Hepatocyte (in vitro differentiated cells): ENCODE data around the gene GDPD5. TPM values are rescaled to one million over a fixed set of nuclear protein-coding genes. Genes with fewer than 3 reads are reported as not detected.

Experiments
- DNase-seq: peaks from one replicate; pipeline ENCODE4 v3.0.0-alpha.2; 2016; ENCODE audit warnings: low spot score
- H2AFZ ChIP-seq: fragments of 200-600 bp; sonication (generic); 2 replicates; pipeline ENCODE4 v1.6.0; 2016; ENCODE audit warnings: antibody characterized with exemption, mild to moderate bottlenecking
- H3K27ac ChIP-seq: fragments of 200-600 bp; sonication (generic); 2 replicates; pipeline ENCODE4 v1.5.1; 2016; ENCODE audit warnings: mild to moderate bottlenecking
- H3K27me3 ChIP-seq: fragments of 200-600 bp; sonication (generic); 2 replicates; pipeline ENCODE4 v1.6.1; 2016
- H3K36me3 ChIP-seq: fragments of 200-600 bp; sonication (generic); replicated peaks from 2 replicates; pipeline ENCODE4 v1.5.1; 2016; ENCODE audit warnings: low read depth; ENCODE audit not compliant: insufficient read depth
- H3K4me1 ChIP-seq: fragments of 200-600 bp; sonication (generic); 2 replicates; pipeline ENCODE4 v1.5.1; 2016; ENCODE audit warnings: mild to moderate bottlenecking, moderate library complexity; ENCODE audit not compliant: insufficient read depth
- H3K4me2 ChIP-seq: fragments of 200-600 bp; sonication (generic); 2 replicates; pipeline ENCODE4 v1.6.0; 2016
- H3K4me3 ChIP-seq: fragments of 200-600 bp; sonication (generic); 2 replicates; pipeline ENCODE4 v1.5.1; 2016; ENCODE audit warnings: mild to moderate bottlenecking
- H3K79me2 ChIP-seq: fragments of 200-600 bp; sonication (generic); 2 replicates; pipeline ENCODE4 v1.6.0; 2017; ENCODE audit warnings: mild to moderate bottlenecking
- H3K9me2 ChIP-seq: fragments of 200-600 bp; sonication (generic); replicated peaks from 2 replicates; pipeline ENCODE4 v1.6.0; 2017; ENCODE audit warnings: mild to moderate bottlenecking; ENCODE audit not compliant: insufficient read depth
- H3K9me3 ChIP-seq: fragments of 200-600 bp; sonication (generic); 2 replicates; pipeline ENCODE4 v1.5.1; 2016; ENCODE audit warnings: low read depth, mild to moderate bottlenecking
- H4K20me1 ChIP-seq: fragments of 200-600 bp; sonication (generic); 2 replicates; pipeline ENCODE4 v1.6.0; 2016; ENCODE audit warnings: mild to moderate bottlenecking; ENCODE audit not compliant: insufficient read depth, poor library complexity, severe bottlenecking
- CTCF ChIP-seq: fragments of 200-600 bp; sonication (generic); IDR thresholded peaks from 2 replicates; pipeline ENCODE4 v1.5.1; 2016; ENCODE audit warnings: antibody characterized with exemption, mild to moderate bottlenecking; ENCODE audit not compliant: poor library complexity
- EZH2 ChIP-seq: fragments of 200-600 bp; sonication (generic); IDR thresholded peaks from 2 replicates; pipeline ENCODE4 v1.6.1; 2016; ENCODE audit warnings: antibody characterized with exemption, mild to moderate bottlenecking, borderline replicate concordance
- EZH2phosphoT487 ChIP-seq: fragments of 200-600 bp; sonication (generic); IDR thresholded peaks from one replicate; pipeline ENCODE4 v1.6.1; 2018; ENCODE audit warnings: antibody characterized with exemption, mild to moderate bottlenecking, low read depth, moderate library complexity; ENCODE audit not compliant: unreplicated experiment, severe bottlenecking
- WGBS: methylation state at CpG from one replicate; pipeline ENCODE4 v1.1.6; 2016; ENCODE audit warnings: low lambda C conversion rate; ENCODE audit errors: missing lambda C conversion rate; 5-methylcytosine and 5-hydroxymethylcytosine counted together
- polyA plus RNA-seq: library from polyadenylated mRNA; unstranded; fragments of >200 nt; fragmentation: Nextera tagmentation; extraction: Ambion mirVana; gene quantifications from 2 replicates; pipeline ENCODE4 v1.2.1, GENCODE V29; 2016
- total RNA-seq: library from RNA; depleted of rRNA; stranded (reverse); fragments of >200 nt; gene quantifications from 2 replicates; pipeline ENCODE4 v1.2.3, GENCODE V29; 2014

The GDPD5 gene
- total and polyA plus RNA-seq, 2 experiments from 2014 or later, result 5.2 to 8.9 TPM

- Histone ChIP-seq H4K20me1 (no peaks in the 10 kb centered on the region), H3K36me3 (no peaks in the 10 kb centered on the region), H2AFZ (no peak overlapping the region), H3K27ac (peak overlapping the region; percentile 42), H3K27me3 (no peaks in the 10 kb centered on the region), H3K4me3 (no peak overlapping the region), H3K9me2 (no peaks in the 10 kb centered on the region), H3K79me2 (no peaks in the 10 kb centered on the region), H3K4me2 (no peak overlapping the region), H3K9me3 (no peaks in the 10 kb centered on the region), H3K4me1 (no peaks in the 10 kb centered on the region)
- DNase-seq, result no peak
- WGBS, result 67% methylated on average over 9 of the region's 9 CpGs
- no peak for TF ChIP-seq EZH2phosphoT487
- no peak for TF ChIP-seq EZH2
- TF ChIP-seq CTCF, result no peak
Observed at GRCh38 chr11:75539459-75540334, 14.0 kb upstream of the GDPD5 start.

GRCh38 chr11:75538150-75538942 lies 12.6 kb upstream of the GDPD5 start:
- no peaks in the 10 kb centered on the region for H3K4me1 ChIP-seq
- whole genome bisulfite sequencing, result 90% methylated on average over 11 of the region's 11 CpGs
- no peak overlapping the region for H3K27ac ChIP-seq
- H3K79me2 ChIP-seq, result no peaks in the 10 kb centered on the region
- H4K20me1 ChIP-seq, result no peaks in the 10 kb centered on the region
- no peaks in the 10 kb centered on the region for H3K9me2 ChIP-seq
- H3K36me3 ChIP-seq, result no peaks in the 10 kb centered on the region
- H3K4me3 ChIP-seq, result no peak overlapping the region
- H3K9me3 ChIP-seq, result no peaks in the 10 kb centered on the region
- no peak for DNase-seq
- H2AFZ ChIP-seq, result no peak overlapping the region
- H3K4me2 ChIP-seq, result no peak overlapping the region
- no peak for TF ChIP-seq CTCF
- no peak for TF ChIP-seq EZH2phosphoT487
- TF ChIP-seq EZH2, result no peak
- H3K27me3 ChIP-seq, result no peaks in the 10 kb centered on the region

- no peaks in the 10 kb centered on the region for H3K9me3 ChIP-seq
- 68% methylated on average over 5 of the region's 5 CpGs for WGBS
- H3K27me3 ChIP-seq, result no peaks in the 10 kb centered on the region
- H2AFZ ChIP-seq, result no peak overlapping the region
- H3K79me2 ChIP-seq, result no peaks in the 10 kb centered on the region
- no peak overlapping the region for H3K27ac ChIP-seq
- no peaks in the 10 kb centered on the region for H3K36me3 ChIP-seq
- no peak overlapping the region for H3K4me2 ChIP-seq
- no peaks in the 10 kb centered on the region for H3K9me2 ChIP-seq
- DNase-seq, result no peak
- no peak overlapping the region for H3K4me3 ChIP-seq
- no peaks in the 10 kb centered on the region for H3K4me1 ChIP-seq
- TF ChIP-seq EZH2 (no peak), EZH2phosphoT487 (no peak), CTCF (no peak)
- no peaks in the 10 kb centered on the region for H4K20me1 ChIP-seq
Observed at GRCh38 chr11:75537740-75538139, 12.0 kb upstream of the GDPD5 start.
